T-cell (primary cell): ENCODE data around the gene SLC45A2. TPM values are rescaled to one million over a fixed set of nuclear protein-coding genes. Genes with fewer than 3 reads are reported as not detected.

ENCODE experiments used
- ATAC-seq, 4 experiments: fragments of 200-7000 bp in 3 of 4; fragments of 150-1000 bp in 1 of 4; cut with Tn5 transposase; replicated peaks in 1 of 4; 1 replicate in 3 of 4; 2 replicates in 1 of 4; pipeline ENCODE4 v1.10.0; 2021; ENCODE audit warnings: moderate library complexity in 3 of 4, mild to moderate bottlenecking in 2 of 4, moderate number of reproducible peaks in 1 of 4
- CTCF ChIA-PET, 2 donors: fragments of 300-600 bp; sonication (Branson Sonifier 250); formaldehyde crosslinking; loops; one replicate each; lab custom pipeline; 2022; ENCODE audit warnings: antibody characterized with exemption in 2 of 2; lab: Charles Lee
- POLR2A ChIA-PET, 2 donors: fragments of 300-600 bp; sonication (Branson Sonifier 250); formaldehyde crosslinking; loops; one replicate each; lab custom pipeline; 2022; ENCODE audit warnings: antibody characterized with exemption in 2 of 2; lab: Charles Lee
- DNase-seq, 35 experiments: peaks; one replicate each; pipeline versions ENCODE4 v3.0.0 to v3.0.0-alpha.2; 2013 to 2023
- H3K27ac ChIP-seq: one replicate; pipeline ENCODE4 v1.5.1; 2013; ENCODE audit warnings: low read length
- H3K27me3 ChIP-seq, 2 experiments: replicated peaks in 1 of 2; 1 replicate in 1 of 2; 2 replicates in 1 of 2; pipeline versions ENCODE4 v1.6.1 to v1.7.0; 2013; ENCODE audit warnings: low read length in 1 of 2, mixed read lengths in 1 of 2; ENCODE audit not compliant: control insufficient read depth in 2 of 2, insufficient read depth in 2 of 2; ENCODE audit errors: extremely low read depth in 1 of 2
- H3K36me3 ChIP-seq, 2 donors: 1 replicate in 1 of 2; 2 replicates in 1 of 2; pipeline versions ENCODE4 v1.6.1 to v1.7.0; 2013; ENCODE audit warnings: low read length in 1 of 2; ENCODE audit not compliant: control insufficient read depth in 2 of 2, insufficient read depth in 1 of 2; ENCODE audit errors: extremely low read depth in 1 of 2
- H3K4me1 ChIP-seq, 2 experiments: 1 replicate in 1 of 2; 2 replicates in 1 of 2; pipeline versions ENCODE4 v1.6.1 to v1.7.0; 2013; ENCODE audit warnings: low read length in 2 of 2, mixed read lengths in 1 of 2; ENCODE audit not compliant: insufficient read depth in 2 of 2, control insufficient read depth in 1 of 2; ENCODE audit errors: extremely low read depth in 1 of 2
- H3K4me3 ChIP-seq, 2 donors: 1 replicate in 1 of 2; 2 replicates in 1 of 2; pipeline versions ENCODE4 v1.5.1 to v1.7.0; 2013; ENCODE audit warnings: mild to moderate bottlenecking in 2 of 2, low read length in 1 of 2, moderate library complexity in 1 of 2; ENCODE audit not compliant: control insufficient read depth in 1 of 2; ENCODE audit errors: extremely low read depth in 1 of 2
- H3K9me3 ChIP-seq: 2 replicates; pipeline ENCODE4 v1.7.0; 2013
- H3K27ac Mint-ChIP-seq, 2 donors: one replicate each; pipeline ENCODE4 v1.8.0; 2020 to 2021; ENCODE audit warnings: mild to moderate bottlenecking in 2 of 2, mixed read lengths in 2 of 2
- H3K27me3 Mint-ChIP-seq, 2 donors: one replicate each; pipeline ENCODE4 v1.8.0; 2021 to 2022; ENCODE audit warnings: mixed read lengths in 2 of 2
- H3K36me3 Mint-ChIP-seq: one replicate; pipeline ENCODE4 v1.8.0; 2021; ENCODE audit warnings: mixed read lengths
- H3K4me1 Mint-ChIP-seq, 3 donors: one replicate each; pipeline ENCODE4 v1.8.0; 2020 to 2022; ENCODE audit warnings: mixed read lengths in 3 of 3, mild to moderate bottlenecking in 1 of 3
- H3K4me3 Mint-ChIP-seq, 3 donors: one replicate each; pipeline ENCODE4 v1.8.0; 2020 to 2022; ENCODE audit warnings: mild to moderate bottlenecking in 3 of 3, mixed read lengths in 3 of 3, moderate library complexity in 3 of 3
- H3K9me3 Mint-ChIP-seq, 3 donors: one replicate each; pipeline ENCODE4 v1.8.0; 2020 to 2022; ENCODE audit warnings: mixed read lengths in 3 of 3
- WGBS: methylation state at CpG from one replicate; pipeline ENCODE4 v1.1.5; 2013; ENCODE audit warnings: missing lambda C conversion rate; ENCODE audit not compliant: insufficient coverage; 5-methylcytosine and 5-hydroxymethylcytosine counted together
- total RNA-seq, 35 experiments: library from RNA in 6 of 35; stranded (reverse) in 6 of 35; fragments of 120-200 nt in 1 of 35; gene quantifications; one replicate each; pipeline versions ENCODE4 v1.2.1 to v1.2.4 and lab custom pipeline; 2013 to 2026

The SLC45A2 gene
- total RNA-seq, 5 donors from 2014 or later (not counting 1 experiment from before 2014, with no cell fraction given), result 0.20 TPM; not detected in 4

DNA sequence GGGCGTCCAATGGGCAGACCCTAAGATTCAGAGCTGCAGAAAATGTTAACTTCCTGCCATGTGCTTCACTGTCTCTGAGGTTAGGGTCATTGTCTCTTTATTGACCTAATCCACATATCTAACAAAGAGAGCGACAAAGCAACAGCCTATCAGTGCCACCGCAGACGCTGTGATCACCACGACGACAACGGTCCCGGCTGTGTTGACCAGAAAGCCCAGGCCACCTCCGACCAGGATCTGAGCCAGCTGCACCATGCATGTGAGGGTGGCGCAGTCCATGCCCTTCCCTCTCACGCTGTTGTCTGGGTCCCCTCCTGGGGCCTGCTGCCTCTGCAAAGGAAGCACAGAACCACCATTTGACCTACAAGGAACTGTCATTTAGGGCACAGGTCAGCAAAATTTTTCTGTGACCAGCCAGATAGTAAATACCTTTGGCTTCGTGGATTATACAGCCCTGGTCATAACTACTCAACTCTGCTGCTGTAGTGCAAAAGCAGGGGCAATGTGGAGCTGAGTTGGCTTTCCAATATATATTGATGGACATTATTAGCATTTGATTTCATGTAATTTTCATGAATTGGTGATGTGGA lies 39.9 kb downstream of the SLC45A2 start:
- H3K4me3 Mint-ChIP-seq, result no peak overlapping the region
- no peak for ATAC-seq
- Histone ChIP-seq H3K4me3 (no peak overlapping the region), H3K27ac (no peak overlapping the region), H3K9me3 (no peaks in the 10 kb centered on the region), H3K4me1 (no peaks in the 10 kb centered on the region), H3K36me3 (no peaks in the 10 kb centered on the region), H3K27me3 (peaks cover 4 to 18% of the 10 kb centered on the region in 2 experiments)
- no peaks in the 10 kb centered on the region for H3K36me3 Mint-ChIP-seq
- no peak for DNase-seq
- ChIA-PET POLR2A (no interaction called here), CTCF (no interaction called here)
- 81% methylated on average over 10 of the region's 12 CpGs for WGBS
- H3K27ac Mint-ChIP-seq, result no peak overlapping the region
- peaks cover 0 to 3% (median 0%) of the 10 kb centered on the region in 3 donors for H3K9me3 Mint-ChIP-seq
- peaks cover 28 to 42% of the 10 kb centered on the region in 2 donors for H3K27me3 Mint-ChIP-seq
- H3K4me1 Mint-ChIP-seq, result no peaks in the 10 kb centered on the region

DNA sequence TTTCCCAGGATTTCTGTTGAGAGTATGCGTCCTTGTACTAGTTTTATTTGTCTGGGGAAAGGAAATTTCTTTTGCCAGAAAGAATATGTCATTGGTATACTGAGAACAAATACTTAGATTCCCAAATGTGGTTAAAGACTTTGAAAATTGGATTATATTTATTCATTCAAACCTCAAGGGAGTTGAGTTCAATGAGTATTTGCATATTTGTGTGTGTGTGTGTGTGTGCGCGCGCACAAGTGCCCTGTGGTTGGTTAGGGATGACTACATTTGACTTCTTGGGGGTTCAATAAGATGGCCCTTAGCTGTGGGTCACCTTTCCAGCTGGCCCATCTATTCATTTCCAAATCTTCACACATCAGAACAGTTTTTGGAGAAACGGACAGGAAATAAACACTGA lies 43.4 kb downstream of the SLC45A2 start:
- H3K36me3 ChIP-seq, result no peaks in the 10 kb centered on the region
- no peak overlapping the region for H3K4me3 Mint-ChIP-seq
- no peaks in the 10 kb centered on the region for H3K9me3 Mint-ChIP-seq
- WGBS, result no CpG with 5 or more reads among the region's 5 CpGs
- peaks cover 0 to 4% (median under 1%) of the 10 kb centered on the region in 3 donors for H3K4me1 Mint-ChIP-seq
- H3K27ac ChIP-seq, result no peak overlapping the region
- DNase-seq (no peak), ATAC-seq (no peak)
- peaks cover 5 to 47% of the 10 kb centered on the region in 2 experiments for H3K27me3 ChIP-seq
- H3K4me1 ChIP-seq, result peaks cover 0 to 4% of the 10 kb centered on the region in 2 experiments
- H3K9me3 ChIP-seq, result no peaks in the 10 kb centered on the region
- no peaks in the 10 kb centered on the region for H3K36me3 Mint-ChIP-seq
- H3K27me3 Mint-ChIP-seq, result peaks cover 49 to 71% of the 10 kb centered on the region in 2 donors
- POLR2A ChIA-PET, result no interaction called here
- H3K27ac Mint-ChIP-seq, result no peak overlapping the region
- CTCF ChIA-PET, result no interaction called here
- no peak overlapping the region for H3K4me3 ChIP-seq

DNA sequence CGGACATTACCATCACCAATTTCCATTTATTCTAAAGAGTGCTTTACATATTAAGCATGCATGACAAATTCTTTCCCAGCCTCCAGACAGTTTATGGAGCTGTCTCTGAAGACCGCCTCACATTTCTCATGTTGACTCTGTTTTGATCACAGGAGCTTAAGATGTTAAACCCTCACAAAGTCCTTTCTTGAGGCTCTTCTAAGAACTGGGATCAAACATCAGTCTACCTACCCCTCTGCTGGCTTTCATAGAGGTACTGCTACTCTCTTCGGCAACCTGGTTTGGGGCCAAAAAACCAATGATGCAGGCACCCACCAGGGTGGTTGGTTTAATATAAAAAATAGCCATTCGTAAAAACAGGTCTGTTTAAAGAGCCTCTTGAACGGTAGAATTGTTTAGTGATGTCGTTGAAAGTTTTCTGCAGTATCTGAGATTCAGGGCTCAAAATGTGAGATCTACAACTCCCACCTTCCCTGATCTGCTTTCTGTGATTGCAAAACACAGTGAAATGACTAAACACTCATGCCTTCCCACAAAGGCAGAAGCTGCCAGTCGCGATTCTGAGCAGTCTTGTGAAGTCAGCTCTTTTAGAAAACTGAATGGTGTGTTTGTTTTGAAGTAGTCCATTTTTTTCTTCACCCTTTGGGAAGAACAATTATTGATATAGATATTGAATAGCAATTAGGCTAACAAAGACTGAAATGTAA lies 44.8 kb downstream of the SLC45A2 start:
- no peaks in the 10 kb centered on the region for H3K36me3 ChIP-seq
- no peak overlapping the region for H3K27ac Mint-ChIP-seq
- ChIA-PET POLR2A (no interaction called here), CTCF (interaction anchor here (0.5 to 1.1 kb wide), 5 partner anchors 15 to 504 kb away, joined by 3 to 4 read pairs (median 3); no protein-coding TSS in a partner anchor)
- peaks cover 9 to 51% of the 10 kb centered on the region in 2 experiments for H3K27me3 ChIP-seq
- H3K27me3 Mint-ChIP-seq, result peaks cover 53 to 75% of the 10 kb centered on the region in 2 donors
- no peak overlapping the region for H3K27ac ChIP-seq
- ATAC-seq, result no peak
- H3K36me3 Mint-ChIP-seq, result no peaks in the 10 kb centered on the region
- no peaks in the 10 kb centered on the region for H3K9me3 Mint-ChIP-seq
- 100% methylated on average over 1 of the region's 8 CpGs for WGBS
- H3K4me1 ChIP-seq, result peaks cover 0 to 7% of the 10 kb centered on the region in 2 experiments
- no peak for DNase-seq
- no peaks in the 10 kb centered on the region for H3K9me3 ChIP-seq
- H3K4me3 ChIP-seq, result no peak overlapping the region
- H3K4me3 Mint-ChIP-seq, result no peak overlapping the region
- peaks cover 0 to 7% (median 6%) of the 10 kb centered on the region in 3 donors for H3K4me1 Mint-ChIP-seq

DNA sequence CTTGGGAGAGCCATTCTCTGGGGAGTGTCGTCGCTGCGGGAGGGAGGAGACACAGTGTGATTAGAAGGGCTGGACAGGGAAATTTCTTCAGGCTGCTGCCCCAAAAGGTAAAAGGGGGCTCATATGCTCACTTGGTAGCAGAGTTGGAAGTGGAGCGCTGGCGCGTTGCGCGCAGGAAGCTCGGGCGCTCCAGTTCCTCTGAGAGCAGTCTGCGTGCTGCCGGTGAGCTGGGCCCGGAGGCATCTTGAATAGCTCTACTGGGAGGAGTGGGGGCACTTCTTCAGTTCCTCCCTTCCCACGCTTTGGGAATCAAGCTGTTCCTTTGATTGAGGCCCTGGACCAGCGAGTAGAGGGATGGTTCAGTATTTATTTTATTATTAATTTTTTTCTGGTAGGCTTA lies 45.6 kb downstream of the SLC45A2 start:
- DNase-seq (no peak), ATAC-seq (no peak)
- Mint-ChIP-seq H3K27me3 (peaks cover 53 to 71% of the 10 kb centered on the region in 2 donors), H3K27ac (no peak overlapping the region), H3K9me3 (no peaks in the 10 kb centered on the region), H3K4me1 (peaks cover 0 to 7% (median 6%) of the 10 kb centered on the region in 3 donors), H3K4me3 (no peak overlapping the region), H3K36me3 (no peaks in the 10 kb centered on the region)
- Histone ChIP-seq H3K36me3 (no peaks in the 10 kb centered on the region), H3K4me1 (peaks cover 0 to 7% of the 10 kb centered on the region in 2 experiments), H3K27me3 (peaks cover 9 to 44% of the 10 kb centered on the region in 2 experiments), H3K27ac (no peak overlapping the region), H3K4me3 (no peak overlapping the region), H3K9me3 (no peaks in the 10 kb centered on the region)
- POLR2A ChIA-PET, result no interaction called here
- 23% methylated on average over 13 of the region's 15 CpGs for WGBS
- CTCF ChIA-PET, result interaction anchor here in 1 of 2 donors (1.1 kb wide), 1 partner anchor 31 kb away, joined by 3 read pairs; no protein-coding TSS in a partner anchor

DNA sequence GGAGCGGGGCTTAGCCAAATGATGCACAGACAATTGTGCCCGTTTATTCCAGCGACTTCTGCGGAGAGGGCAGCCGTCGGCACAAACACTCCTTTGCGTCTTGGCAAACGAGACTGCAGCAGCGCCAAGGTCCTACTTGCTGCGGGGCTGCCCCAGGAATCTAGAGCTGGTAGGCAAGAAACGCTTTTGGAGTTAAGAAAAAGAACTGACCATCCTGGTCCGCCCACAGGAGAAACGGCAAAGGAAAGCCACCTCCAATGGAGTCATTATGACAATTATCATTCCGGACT lies 46.0 kb downstream of the SLC45A2 start:
- ChIA-PET CTCF (no interaction called here), POLR2A (no interaction called here)
- Mint-ChIP-seq H3K9me3 (no peaks in the 10 kb centered on the region), H3K36me3 (no peaks in the 10 kb centered on the region), H3K4me3 (no peak overlapping the region), H3K27ac (no peak overlapping the region), H3K27me3 (peaks cover 51 to 70% of the 10 kb centered on the region in 2 donors), H3K4me1 (peaks cover 0 to 7% (median 6%) of the 10 kb centered on the region in 3 donors)
- no peaks in the 10 kb centered on the region for H3K9me3 ChIP-seq
- 35% methylated on average over 14 of the region's 14 CpGs for WGBS
- ATAC-seq (no peak), DNase-seq (no peak)
- H3K27me3 ChIP-seq, result peaks cover 9 to 44% of the 10 kb centered on the region in 2 experiments
- no peak overlapping the region for H3K27ac ChIP-seq
- peaks cover 0 to 7% of the 10 kb centered on the region in 2 experiments for H3K4me1 ChIP-seq
- no peaks in the 10 kb centered on the region for H3K36me3 ChIP-seq
- H3K4me3 ChIP-seq, result no peak overlapping the region

DNA sequence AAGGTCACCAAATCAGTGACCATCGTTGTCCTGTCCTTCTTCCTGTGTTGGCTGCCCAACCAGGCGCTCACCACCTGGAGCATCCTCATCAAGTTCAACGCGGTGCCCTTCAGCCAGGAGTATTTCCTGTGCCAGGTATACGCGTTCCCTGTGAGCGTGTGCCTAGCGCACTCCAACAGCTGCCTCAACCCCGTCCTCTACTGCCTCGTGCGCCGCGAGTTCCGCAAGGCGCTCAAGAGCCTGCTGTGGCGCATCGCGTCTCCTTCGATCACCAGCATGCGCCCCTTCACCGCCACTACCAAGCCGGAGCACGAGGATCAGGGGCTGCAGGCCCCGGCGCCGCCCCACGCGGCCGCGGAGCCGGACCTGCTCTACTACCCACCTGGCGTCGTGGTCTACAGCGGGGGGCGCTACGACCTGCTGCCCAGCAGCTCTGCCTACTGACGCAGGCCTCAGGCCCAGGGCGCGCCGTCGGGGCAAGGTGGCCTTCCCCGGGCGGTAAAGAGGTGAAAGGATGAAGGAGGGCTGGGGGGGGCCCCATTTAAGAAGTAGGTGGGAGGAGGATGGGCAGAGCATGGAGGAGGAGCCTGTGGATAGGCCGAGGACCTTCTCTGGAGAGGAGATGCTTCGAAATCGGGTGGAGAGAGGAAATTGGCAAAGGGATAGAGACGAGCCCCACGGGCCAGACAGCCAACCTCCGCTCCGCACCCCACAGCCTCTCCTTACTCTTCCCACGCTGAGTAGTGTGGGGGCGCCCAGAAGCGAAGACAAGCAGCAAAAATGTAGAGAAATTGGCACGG lies 46.6 kb downstream of the SLC45A2 start:
- no peak overlapping the region for H3K4me3 Mint-ChIP-seq
- CTCF ChIA-PET, result no interaction called here
- peaks cover 0 to 7% (median 6%) of the 10 kb centered on the region in 3 donors for H3K4me1 Mint-ChIP-seq
- no peak overlapping the region for H3K27ac ChIP-seq
- H3K4me1 ChIP-seq, result peaks cover 0 to 7% of the 10 kb centered on the region in 2 experiments
- H3K36me3 Mint-ChIP-seq, result no peaks in the 10 kb centered on the region
- ATAC-seq (no peak), DNase-seq (no peak)
- no peaks in the 10 kb centered on the region for H3K36me3 ChIP-seq
- peaks cover 12 to 44% of the 10 kb centered on the region in 2 experiments for H3K27me3 ChIP-seq
- H3K27me3 Mint-ChIP-seq, result peaks cover 49 to 64% of the 10 kb centered on the region in 2 donors
- H3K27ac Mint-ChIP-seq, result no peak overlapping the region
- POLR2A ChIA-PET, result no interaction called here
- WGBS, result 32% methylated on average over 46 of the region's 54 CpGs
- H3K9me3 Mint-ChIP-seq, result no peaks in the 10 kb centered on the region
- H3K4me3 ChIP-seq, result no peak overlapping the region
- no peaks in the 10 kb centered on the region for H3K9me3 ChIP-seq
